ENCODE results near the gene ZNF609.

- TF ChIP-seq CTCF (IDR thresholded peaks at IDR 0.05) (no peak), EP300 (IDR thresholded peaks at IDR 0.05) (no peak), POLR2AphosphoS5 (IDR thresholded peaks at IDR 0.05) (no peak), POLR2A (IDR thresholded peaks at IDR 0.05) (no peak)
Measured at GRCh38 chr15:64522226-64522823, 61.9 kb downstream of the ZNF609 start.

Measured in sigmoid colon (tissue), 4 donors.